Lower leg skin (tissue), 4 donors: ENCODE data around the gene LCE1B. TPM values are rescaled to one million over a fixed set of nuclear protein-coding genes. Genes with fewer than 3 reads are reported as not detected.

Experiments
- DNase-seq, 2 donors: peaks; one replicate each; pipeline ENCODE4 v3.0.0-alpha.2; 2019; ENCODE audit warnings: low spot score in 2 of 2
- H3K4me3 ChIP-seq: fragments of 200-600 bp; sonication (generic); 2 replicates; pipeline ENCODE4 v1.5.1; 2017; ENCODE audit warnings: mild to moderate bottlenecking, low read depth; ENCODE audit not compliant: poor library complexity, severe bottlenecking
- POLR2A ChIP-seq, 2 donors: fragments of 450-650 bp; IDR thresholded peaks; one replicate each; pipeline ENCODE4 v1.6.1; 2016 to 2017; ENCODE audit warnings: antibody characterized with exemption in 2 of 2, mild to moderate bottlenecking in 1 of 2, moderate library complexity in 1 of 2
- WGBS, 2 donors: methylation state at CpG; one replicate each; pipeline ENCODE4 v1.1.5; 2018; 5-methylcytosine and 5-hydroxymethylcytosine counted together
- intact Hi-C: fragments of 100-400 bp; cut with DNase I; formaldehyde crosslinking; loops from one replicate; pipeline ENCODE4 v1.15.0; 2023; ENCODE audit warnings: low total_unique reads
- total RNA-seq, 4 donors: library from RNA; depleted of rRNA; stranded (reverse); fragments of >200 nt; gene quantifications; one replicate each; pipeline ENCODE4 v1.1.0, GENCODE V29; 2016
- TF ChIP-seq, protein P1 (sequence below), 3 donors: fragments of 450-650 bp; IDR thresholded peaks; one replicate each; pipeline ENCODE4 v1.5.1; 2016; ENCODE audit warnings: antibody characterized with exemption in 3 of 3, mild to moderate bottlenecking in 3 of 3, moderate library complexity in 2 of 3

LCE1B gene
- total RNA-seq, 4 donors from 2014 or later, result 207 to 278 (median 246) TPM

GRCh38 chr1:152777510-152778137 is 34.1 kb upstream of the LCE1B start:
- H3K4me3 ChIP-seq, result no peak overlapping the region
- intact Hi-C loops, result no loop called here
- 63 to 66% methylated on average over 4 of the region's 4 CpGs for WGBS, 2 donors
- DNase-seq, result no peak
- TF ChIP-seq, protein P1, sequence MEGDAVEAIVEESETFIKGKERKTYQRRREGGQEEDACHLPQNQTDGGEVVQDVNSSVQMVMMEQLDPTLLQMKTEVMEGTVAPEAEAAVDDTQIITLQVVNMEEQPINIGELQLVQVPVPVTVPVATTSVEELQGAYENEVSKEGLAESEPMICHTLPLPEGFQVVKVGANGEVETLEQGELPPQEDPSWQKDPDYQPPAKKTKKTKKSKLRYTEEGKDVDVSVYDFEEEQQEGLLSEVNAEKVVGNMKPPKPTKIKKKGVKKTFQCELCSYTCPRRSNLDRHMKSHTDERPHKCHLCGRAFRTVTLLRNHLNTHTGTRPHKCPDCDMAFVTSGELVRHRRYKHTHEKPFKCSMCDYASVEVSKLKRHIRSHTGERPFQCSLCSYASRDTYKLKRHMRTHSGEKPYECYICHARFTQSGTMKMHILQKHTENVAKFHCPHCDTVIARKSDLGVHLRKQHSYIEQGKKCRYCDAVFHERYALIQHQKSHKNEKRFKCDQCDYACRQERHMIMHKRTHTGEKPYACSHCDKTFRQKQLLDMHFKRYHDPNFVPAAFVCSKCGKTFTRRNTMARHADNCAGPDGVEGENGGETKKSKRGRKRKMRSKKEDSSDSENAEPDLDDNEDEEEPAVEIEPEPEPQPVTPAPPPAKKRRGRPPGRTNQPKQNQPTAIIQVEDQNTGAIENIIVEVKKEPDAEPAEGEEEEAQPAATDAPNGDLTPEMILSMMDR (IDR thresholded peaks at IDR 0.05), result no peak
- no peak for TF ChIP-seq POLR2A (IDR thresholded peaks at IDR 0.05)

DNA sequence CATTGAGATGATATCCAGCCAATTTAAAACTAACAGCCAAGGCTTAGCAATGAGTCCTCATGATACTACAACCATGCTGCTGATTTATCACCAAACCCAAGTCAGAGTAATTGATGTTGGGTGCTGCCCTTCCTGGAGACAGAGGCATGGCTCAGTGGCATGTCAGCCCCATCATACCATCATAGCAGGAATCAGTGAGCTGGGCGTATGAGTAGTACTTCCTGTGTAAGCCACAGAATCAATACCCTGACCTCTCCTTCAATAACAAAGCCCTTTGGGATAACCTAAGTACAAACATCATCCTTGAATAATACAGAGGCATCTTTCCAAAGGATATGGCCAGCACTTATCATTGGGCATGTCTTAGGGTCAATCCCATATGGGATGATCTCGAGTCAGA is 28.7 kb upstream of the LCE1B start:
- TF ChIP-seq, protein P1 (IDR thresholded peaks at IDR 0.05), result no peak
- TF ChIP-seq POLR2A (IDR thresholded peaks at IDR 0.05), result no peak
- WGBS, 2 donors, result 66 to 79% methylated on average over 2 of the region's 2 CpGs
- intact Hi-C loops, result no loop called here
- no peak overlapping the region for H3K4me3 ChIP-seq
- DNase-seq, result no peak

GRCh38 chr1:152786077-152786476 is 25.7 kb upstream of the LCE1B start, which contains the start of gene LCE1E:
LCE1E (plus strand) TSS chr1:152786257; CDS start chr1:152787300, 1,043 bp downstream.
- TF ChIP-seq, protein P1 (IDR thresholded peaks at IDR 0.05), result no peak
- TF ChIP-seq POLR2A (IDR thresholded peaks at IDR 0.05), result no peak
- H3K4me3 ChIP-seq, result no peak within 1 kb of the TSS
- WGBS, 2 donors, result 17 to 25% methylated on average over 2 of the region's 2 CpGs
- no peak for DNase-seq
- intact Hi-C loops, result no loop called here

- no peak for TF ChIP-seq POLR2A (IDR thresholded peaks at IDR 0.05)
- TF ChIP-seq, protein P1 (IDR thresholded peaks at IDR 0.05), result no peak
- no peak for DNase-seq
- 65 to 69% methylated on average over 4 of the region's 4 CpGs for WGBS, 2 donors
- no peak overlapping the region for H3K4me3 ChIP-seq
- intact Hi-C loops, result no loop called here
These were observed 16.1 kb upstream of the LCE1B start for GRCh38 chr1:152795686-152796085.

DNA sequence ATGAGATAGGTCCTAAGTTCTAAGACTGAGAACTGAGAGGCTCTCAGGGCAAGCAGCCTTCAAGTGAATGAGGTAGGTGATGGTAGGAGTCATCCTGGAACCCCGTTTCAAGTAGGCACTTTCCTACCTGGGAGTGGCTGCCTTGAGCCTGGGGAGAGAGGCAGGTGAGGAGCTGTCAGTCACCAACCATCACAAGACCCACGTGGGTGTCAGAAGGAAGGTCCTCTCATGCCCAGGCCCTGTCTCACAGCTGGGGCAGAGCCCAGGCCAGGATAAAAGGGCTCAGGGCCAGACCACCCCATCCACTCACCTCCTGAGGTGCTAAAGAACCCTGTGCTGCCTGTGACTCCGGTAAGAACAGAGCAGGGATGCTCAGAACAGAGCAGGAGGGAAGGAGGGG is 15.3 kb upstream of the LCE1B start, which contains the start of gene LCE1D:
Gene LCE1D, plus strand, starts transcription at position 301 of the 400 bp plus-strand sequence. CDS start 1,074 bp downstream, outside the sequence.
- TF ChIP-seq, protein P1 (IDR thresholded peaks at IDR 0.05), result no peak
- TF ChIP-seq POLR2A (IDR thresholded peaks at IDR 0.05), result no peak
- intact Hi-C loops, result no loop called here
- H3K4me3 ChIP-seq, result no peak within 1 kb of the TSS
- DNase-seq, result no peak
- WGBS, 2 donors, result 33 to 35% methylated on average over 3 of the region's 3 CpGs

DNA sequence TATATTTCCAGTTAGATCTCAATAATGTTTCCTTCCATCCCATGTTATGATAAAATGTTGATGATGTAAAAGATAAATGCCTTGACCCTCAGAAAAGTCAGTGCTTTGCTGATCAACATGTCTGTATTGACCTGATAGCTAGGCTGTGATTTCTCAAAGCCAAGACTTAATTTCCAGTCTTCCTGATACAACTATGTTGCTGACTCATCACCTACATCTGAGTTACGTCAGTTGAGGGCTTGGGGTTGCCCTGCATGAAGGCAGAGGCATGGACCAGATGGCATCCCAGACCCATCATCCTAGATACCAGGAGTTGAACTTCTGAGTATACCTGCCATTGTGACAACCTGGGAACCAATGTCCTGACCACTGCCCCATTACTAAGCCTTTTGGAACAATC is 10.4 kb upstream of the LCE1B start:
- intact Hi-C loops, result no loop called here
- WGBS, 2 donors, result 74 to 78% methylated on average over 1 of the region's 1 CpG
- no peak overlapping the region for H3K4me3 ChIP-seq
- TF ChIP-seq, protein P1 (IDR thresholded peaks at IDR 0.05), result no peak
- no peak for TF ChIP-seq POLR2A (IDR thresholded peaks at IDR 0.05)
- no peak for DNase-seq
